Middle frontal gyrus (tissue), 1 donor: ENCODE data around the gene ANKRD13B.

Experiments
- DNase-seq: peaks from one replicate; pipeline ENCODE4 v3.0.0-alpha.2; 2015; ENCODE audit warnings: low spot score; ENCODE audit errors: extremely low spot score

ANKRD13B gene

DNA sequence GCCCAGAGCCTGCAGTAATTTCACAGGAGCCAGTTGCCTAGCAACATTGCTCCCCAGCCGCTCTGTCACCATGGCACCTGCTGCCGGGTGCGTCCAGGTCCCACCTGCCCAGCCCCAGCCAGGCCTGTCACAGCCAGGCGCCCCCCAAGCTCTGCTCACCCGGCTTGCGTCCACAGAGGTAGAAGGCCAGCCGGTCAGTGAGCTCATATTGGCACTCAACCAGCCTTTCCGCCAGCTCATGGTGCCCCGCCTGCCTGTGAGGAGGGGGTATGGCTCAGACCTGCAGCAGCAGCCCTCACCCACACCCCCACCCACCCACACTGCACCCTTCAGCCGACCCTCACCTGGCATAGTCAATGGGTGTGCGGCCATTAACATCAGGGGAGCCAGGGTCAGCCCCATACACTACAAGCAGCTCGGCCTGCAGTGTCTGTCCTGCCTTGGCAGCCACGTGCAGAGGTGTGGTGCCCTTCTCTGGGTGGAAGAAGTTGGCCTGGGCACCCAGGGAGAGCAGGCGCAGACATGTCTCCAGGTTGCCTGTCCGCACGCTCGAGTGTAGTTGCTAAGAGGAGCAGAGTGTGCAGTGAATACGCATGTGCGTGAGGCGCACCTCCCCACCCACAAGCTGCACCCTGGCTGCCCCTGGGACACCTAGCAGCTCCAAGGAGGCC lies 11.2 kb upstream of the ANKRD13B start:
- no peak for DNase-seq

DNA sequence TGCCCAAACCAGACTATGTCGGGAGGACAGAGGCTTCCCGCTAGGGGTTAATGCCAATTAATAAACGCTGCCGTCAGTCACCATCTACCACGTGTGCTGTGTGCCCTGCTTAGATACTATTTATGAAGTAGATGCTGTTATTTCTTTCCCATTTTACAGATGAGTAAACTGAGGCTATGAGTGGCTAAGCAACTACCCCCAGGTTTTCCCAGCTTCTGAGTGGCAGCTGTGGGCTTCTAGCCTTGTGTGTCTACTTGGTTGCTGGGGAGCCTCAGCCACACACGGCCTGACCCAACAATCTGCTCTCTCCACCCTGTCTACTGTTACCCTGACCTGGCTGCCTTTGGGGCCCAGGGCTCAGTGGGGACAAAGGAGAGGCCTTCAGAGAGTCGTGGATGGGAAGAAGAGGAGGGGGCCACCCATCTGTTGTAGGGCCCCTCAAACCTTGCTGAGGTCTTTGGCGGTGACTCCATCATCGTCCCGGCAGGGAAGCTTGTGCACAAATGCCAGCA lies 10.6 kb upstream of the ANKRD13B start:
- DNase-seq, result no peak

DNA sequence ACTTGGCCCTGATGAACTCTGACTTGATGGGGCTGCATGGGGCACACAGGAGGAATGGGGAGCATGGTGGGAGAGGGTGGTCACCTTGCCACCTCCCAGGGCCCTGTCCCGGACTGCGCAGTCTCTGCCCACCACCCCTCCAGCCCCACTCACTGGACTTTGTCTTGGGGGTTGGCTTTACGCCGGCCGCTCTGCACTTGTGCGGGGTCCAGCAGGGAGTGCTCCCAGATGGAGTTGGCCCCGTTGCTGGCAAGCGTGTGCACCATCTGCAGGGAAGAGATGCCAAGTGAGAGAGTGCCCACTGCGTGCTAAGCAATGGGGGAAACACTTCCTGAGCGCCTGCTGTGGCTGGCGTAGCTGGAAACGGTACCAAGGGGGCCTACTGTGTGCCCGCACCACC lies 10.2 kb upstream of the ANKRD13B start:
- peak; percentile 78 for DNase-seq

DNA sequence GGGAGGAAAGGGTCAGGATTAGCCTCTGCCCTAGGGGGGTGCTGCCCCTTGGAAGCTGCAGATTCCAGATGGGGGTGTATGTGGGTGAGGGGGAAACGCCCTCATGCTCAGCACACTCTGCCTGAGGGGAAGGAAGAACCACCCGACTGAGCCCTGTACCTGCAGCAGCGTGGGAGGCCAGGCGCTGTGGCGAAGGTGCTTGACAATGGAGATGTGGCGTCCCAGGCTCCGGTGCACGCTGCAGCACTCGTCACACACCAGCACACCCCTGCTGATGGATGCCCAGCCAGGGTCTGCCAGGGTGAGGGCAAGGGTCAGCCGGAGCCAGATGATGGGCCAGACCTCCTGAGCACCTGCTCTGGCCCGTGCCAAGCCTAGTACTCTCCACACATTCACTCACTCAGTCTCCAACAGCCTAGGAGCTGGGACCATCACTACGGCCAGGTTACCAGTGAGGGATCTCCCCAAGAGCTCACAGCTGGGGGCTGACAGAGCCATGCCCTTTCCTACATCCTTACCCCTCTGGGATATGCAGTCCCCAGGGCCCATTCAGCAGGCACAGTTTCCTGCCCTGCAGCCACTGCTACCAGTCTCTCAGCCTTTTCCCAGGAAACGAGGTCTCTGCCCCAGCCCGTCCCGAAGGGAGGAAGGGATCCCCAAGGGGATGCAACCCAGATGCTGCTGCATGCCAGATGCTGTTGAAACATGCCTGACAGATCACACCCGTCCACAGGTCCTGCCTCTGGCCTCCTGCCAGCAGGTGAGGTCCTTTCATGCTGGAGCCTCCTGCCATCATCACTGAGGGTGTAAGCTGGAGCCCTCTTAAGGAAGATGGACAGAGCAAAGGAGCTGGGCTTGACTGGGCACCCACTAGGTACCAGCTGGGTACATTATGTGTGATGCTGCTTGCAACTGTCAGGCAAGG lies 9.3 kb upstream of the ANKRD13B start:
- no peak for DNase-seq

DNA sequence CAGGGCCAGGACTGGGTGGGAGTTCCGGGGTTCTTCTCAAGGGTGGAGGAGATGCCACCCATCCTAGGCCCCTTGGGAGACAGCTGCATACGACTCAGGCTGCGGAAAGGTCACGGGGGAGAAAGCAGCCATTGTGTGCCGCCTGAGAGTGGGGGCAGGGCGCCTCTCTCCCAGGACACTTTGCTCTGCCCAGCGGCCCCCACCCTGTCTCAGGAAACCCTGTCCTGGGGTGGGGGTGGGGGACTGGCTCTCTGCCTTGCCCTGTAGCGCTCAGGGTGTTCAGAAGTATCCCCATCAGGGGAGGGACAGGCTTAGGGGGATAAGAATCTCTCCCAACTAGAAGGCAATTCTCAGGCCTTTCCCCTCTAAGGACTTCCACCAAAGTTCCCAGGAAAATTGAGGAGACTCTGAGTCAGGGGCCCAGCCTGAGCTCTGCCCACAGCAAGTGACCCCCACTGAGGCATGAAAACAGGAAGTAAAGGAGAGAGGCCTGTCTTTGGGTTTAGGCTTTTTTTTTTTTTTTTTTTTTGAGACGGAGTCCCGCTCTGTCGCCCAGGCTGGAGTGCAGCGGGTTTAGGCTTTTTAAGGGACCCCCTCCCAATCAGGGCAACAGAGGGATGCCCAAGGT lies 8.4 kb upstream of the ANKRD13B start:
- DNase-seq, result no peak

DNA sequence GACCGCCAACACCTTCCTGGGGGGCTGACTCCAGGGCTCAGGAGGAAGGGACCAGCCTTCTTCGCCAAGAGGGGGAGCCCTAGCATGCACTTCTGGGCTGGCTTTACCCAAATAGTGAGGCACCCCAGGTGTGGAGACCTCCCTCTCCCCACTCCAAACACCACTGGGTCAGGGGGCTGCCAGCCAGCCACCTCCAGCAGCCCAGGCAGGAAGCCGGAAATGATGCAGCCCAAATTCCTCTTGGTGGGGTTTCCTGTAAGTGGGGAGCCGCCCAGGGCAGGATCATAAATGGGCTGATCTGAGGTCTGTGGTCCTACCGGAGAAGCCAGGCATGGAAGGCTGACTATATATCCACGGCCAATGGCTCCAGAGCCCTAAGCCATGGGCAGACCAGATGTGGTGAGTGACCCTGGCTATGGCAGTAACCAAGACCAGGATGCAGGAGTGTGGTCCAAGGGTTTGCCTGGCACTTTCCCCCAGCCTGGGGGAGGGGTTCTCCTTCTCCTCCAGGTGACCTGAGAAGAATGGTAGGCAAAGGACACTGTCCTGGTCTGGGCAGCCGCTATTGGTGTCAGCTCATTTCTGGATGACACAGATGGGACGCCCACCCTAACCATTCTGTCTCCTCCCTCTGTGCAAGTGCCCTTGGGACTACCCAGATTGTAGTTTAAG lies 7.7 kb upstream of the ANKRD13B start:
- DNase-seq, result no peak

DNA sequence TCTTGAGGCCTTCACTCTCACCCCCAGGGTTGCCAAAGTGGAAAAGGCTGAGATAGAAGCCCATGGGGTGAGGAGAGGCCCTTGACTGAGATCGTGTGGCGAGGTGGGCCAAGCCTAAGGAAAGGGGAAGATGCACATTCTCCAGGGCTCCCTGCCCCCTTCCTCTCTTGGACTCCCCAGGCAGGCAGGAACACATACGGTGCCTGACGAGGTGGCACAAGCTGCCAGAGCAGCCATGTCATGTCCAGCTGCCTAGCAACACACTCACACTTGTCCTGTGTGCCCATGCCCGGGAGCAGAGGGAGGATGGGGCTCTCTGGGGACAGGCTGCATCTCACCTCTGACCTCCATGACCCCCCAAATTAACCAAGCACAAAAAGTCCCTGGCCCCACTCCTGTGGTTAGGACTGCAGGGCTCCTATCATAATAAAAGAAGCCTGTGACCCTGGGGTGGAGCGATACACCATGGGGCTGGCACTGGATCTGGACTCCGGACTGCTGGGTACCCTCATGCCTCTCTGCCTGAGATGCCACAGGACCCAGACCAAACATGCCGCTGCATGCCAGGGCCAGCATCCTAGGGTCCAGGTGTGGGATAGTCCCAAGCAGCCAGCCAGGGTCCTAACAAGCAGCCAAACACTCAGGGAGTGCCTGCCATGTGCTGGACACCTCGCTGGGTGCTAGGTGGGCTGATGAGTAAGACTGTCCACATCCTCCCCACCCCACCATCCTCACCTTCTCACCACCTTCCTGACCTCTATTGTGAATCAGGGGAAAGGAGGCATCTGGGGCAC lies 6.1 kb upstream of the ANKRD13B start:
- DNase-seq, result no peak

DNA sequence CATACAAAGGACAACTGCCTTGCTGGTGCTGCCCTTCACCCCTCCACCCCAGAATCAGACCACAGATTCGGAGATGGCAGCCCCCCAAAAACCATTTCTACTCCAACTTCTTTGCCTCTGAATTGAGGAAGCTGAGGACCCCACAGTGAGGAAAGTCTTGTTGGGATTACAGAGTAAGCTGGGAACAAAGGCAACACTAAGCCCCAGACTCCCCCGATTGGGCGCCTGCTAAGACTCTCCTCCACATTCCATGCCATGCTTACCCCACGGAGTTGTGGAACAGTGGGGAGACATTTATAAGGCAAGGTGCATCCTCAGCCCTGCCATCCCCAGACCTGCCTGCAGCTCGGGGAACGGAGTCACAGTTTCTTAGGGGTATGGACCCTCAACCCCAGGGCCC lies 5.3 kb upstream of the ANKRD13B start:
- DNase-seq, result no peak

DNA sequence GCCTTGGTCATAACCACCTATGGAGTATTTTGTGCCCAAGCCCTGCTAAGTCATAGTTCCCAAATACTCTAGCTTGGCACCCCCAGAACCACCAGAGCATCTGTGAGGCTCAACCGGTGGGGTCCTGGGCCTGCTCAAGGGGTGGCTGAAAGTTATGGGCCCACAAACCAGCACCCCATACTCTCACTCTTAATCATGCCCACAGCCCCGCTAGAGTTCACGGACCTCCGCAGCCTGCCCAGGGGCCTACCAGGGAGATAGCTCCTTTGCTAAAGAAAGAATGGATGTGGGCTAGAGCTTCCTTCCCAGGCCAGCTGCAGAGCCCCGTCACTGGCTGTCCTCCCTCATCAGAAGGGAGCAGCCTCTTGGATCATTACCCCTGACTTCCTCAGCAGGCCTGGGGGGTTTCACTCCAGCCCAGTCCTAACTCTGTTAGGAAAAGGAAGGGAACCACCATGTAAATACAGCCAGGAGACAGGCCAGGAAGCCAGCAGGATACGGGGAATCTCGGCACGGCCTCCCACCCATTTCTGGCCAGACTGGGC lies 4.8 kb upstream of the ANKRD13B start:
- no peak for DNase-seq

DNA sequence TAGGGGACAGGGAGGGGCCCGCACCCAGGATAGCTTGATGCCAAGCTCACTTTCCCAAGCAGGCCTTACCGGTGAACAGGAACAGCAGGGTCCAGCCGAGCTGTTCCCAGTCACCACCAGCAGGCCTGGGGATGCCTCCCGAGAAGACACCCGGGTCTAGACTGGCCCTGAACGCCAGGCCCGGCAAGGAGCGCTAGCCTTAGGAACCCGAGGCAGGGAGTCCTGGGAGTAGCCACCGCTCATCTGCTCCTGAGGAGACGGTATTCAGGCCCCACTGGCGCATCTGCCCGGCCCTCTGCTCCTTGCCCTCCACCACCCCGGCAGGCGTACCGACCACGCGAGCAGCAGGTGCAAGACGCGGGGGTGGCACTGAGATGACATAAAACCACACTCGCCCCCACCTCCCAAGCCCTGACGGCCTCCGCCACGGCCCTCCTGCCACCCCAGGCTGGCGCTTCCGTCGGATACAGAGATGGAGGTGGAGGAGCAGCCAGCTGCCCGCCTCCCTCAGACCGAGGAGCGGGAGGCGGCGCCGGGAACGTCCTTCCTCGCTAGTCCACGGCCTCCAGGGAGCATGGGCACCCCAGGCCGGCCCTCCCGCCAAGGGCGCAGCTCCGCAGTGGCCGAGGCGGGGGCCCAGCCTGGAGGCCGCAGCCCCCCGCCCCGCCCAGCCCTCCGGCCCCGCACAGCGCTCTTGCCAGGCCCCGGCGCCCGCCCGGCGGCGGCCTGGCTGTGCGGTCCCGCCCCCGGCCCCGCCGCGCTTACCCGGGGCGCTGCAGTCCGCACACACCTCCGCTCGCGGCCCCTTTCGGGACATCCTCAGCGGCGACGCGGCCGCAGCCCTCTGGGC lies 4.1 kb upstream of the ANKRD13B start:
- no peak for DNase-seq

DNA sequence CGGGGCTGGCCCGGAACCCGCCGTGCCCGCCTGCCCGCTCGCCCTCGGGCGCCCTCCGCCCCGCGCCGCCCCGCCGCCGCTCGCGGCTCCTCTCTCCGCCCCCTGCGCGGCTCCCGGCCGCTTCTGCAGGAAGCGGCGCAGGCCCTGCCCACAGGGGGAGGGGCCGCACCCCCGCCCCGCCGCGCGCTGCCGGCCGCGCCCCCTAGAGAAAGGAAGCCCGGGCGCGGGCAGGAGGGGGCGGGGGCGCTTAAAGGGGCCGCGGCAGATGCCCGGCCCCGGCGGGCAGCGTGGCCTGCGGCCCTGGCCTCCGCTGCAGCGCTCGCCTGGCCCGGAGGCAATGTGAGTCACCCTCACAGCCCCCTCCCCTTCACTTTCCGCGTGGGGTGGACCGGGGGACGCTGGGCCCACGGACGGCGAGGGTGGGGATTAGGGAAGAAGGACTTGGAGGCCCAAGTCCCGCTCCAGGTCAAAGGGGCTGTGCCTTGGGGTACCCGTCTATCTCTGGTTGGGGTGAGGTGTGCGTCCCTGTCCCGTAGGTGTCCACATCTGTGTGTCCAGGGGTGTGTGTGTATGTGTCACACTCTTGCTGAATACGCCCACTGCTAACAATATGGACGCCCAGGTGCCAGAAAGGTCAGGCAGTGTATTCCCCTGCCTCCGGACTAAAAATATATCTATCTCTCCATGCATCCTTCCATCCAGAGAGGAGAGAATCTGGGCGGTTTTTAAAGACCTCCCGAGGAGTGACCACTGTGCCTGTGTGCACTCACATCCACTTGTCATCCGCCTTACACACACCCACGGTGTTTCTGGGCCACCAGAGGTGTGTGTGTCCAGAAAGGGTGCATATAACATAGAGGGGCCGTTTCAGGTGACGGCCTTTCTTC lies 3.2 kb upstream of the ANKRD13B start, which contains the start of gene GIT1:
TSS of gene GIT1 (minus strand) at position 125 of the 887 bp plus-strand sequence. CDS start 270 bp downstream, outside the sequence.
- DNase-seq, result peak; percentile 84

DNA sequence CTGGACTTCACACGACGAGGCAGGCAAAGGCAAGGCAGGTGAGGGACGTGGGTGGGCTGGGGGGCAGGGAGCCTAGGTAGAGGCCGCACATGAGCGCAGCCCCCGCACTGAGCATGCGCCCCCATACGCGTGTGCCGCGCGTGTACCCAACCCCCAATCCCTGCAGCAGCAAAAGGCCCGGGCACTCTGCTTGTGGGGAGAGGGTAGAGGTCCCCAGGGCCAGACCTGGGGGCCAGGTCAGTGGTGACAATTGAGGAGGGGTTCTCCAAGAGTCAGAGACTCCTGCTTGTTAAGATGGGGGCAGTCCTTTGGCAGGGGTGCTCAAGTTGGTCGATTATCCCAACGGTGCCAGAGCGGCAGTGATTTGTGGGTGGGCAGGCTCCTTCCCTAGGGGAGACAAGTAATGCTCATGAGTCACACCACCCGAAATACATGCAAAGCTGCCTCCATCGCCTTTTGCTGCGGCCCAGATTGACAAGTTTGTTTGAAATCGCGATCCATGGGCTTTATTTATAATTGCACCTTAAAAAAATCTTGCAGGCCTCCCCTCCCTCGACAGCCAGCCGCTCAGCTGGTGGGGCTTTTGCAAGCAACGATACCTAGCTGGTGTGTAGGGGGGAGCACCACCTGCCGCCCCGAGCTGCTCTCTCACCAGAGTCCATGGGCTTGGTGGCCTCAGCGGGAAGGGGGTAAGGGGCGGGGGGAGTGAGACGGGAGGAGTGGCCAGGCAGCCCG lies 2.4 kb upstream of the ANKRD13B start:
- no peak for DNase-seq

DNA sequence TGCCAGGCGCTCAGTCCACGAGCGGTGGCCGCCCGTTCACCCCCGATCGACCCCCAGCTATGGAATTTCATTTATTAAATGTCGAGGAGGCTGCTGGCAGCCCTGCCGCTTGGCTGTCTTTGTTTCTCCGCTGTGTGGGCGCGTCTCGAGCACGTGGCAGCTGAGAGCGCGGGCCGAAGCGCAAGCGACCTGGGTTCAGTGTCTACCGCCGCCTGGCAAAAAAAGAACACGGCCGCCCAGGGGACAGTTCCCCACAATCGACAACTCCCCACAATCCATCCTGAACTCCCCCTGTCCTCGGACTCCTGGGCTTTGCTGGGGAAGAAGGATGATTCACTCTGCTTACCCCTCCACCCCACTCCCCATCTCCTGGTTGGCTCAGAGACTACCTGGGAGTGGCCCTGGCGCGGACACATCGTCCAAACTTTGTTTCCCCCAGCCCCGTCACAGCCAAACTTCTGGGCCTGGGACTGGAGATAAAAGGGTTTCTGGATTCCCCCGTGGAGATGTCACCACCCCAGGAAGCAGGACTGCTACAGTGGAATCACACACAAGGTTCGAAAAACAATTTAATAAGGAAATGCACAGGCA lies 1.7 kb upstream of the ANKRD13B start:
- DNase-seq, result no peak

DNA sequence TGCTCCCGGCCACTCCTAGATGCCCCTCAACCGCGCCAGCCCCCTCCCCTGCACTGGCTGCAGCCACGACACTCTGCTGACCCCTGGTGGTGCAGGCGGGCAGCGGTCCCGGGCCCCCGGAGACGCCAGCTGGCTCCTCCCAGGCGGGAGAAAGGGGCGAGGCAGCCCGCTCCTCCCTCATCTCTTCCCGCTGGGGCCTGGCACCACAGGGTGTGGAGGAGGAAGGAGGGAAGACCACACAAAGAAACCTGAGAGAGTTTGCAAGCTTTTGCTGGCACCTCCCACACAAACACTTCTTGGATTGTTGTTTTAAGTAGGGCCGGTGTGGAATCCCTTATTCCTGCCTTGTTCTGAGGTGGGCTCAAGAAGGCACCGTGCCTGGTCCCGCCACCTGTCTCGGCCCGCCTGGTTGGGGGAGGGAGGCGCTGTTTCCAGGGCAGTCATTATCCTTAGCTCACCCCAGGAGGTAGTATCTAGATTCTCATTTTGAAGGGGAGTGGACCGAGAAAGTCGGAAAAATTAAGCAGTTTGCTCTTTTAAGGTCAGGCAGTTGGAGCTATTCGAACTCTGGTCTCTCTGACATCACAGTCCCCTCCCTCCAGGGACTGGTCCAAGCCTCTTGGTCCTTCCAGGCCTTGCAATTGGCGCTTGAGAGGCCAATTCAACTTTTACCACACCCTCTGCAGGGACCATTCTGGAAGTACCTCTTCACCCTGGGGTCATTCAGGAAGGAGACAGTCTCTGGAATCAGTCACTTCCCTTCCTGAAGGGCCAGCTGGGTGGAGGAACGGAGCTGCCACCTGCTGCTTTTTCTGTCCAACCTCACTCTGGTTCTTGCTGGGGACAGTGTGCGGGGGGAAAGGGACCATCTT lies 959 bp upstream of the ANKRD13B start:
- peak; percentile 73 for DNase-seq

DNA sequence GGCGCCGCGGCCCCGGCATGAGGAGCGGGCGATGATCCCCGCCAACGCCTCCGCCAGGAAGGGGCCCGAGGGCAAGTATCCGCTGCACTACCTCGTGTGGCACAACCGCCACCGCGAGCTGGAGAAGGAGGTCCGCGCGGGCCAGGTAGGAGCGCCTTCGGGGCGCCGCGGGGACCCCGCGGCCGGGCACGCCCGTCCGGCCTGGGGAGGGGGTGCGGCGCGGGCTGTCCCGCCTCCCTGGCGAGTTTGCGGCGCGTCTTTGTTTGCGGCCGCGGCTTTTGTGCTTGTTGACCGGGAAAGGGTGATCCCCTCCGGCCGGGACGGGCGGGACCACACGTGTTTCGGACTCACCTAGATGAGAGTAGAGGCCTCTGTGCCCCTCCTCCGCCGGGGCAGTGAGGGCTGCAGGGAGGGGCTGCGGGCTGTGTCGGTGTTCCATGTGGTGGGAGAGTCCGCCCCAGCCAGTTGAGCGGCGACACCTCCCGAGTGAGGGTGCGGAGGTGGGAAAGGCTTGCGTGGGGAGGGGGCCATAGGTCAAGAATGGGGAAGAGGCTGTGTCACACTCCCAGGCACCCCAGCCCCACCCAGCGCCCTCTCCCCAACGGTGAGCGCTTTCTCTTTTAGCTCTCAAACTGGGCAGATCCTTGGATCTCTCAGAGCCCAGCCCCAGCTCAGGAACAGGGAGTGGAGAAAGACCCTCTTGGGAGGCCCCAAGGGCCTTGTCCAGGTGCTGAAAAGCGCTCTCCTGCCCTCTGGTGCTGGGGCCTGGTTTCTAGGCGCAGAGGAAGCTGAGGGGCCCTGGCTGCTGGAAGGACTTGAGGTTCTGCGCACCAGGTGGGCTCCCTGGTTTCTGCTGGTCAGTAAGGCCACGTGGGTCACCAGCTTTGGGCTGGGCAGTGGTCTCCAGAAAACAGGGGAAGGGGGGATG lies 923 bp downstream of the ANKRD13B start:
- DNase-seq, result no peak
